IMR-90 (cell line): ENCODE results near the gene POU2AF1. TPM values are rescaled to one million over a fixed set of nuclear protein-coding genes. Genes with fewer than 3 reads are reported as not detected.

ENCODE experiments used
- ATAC-seq: fragments of 200-7000 bp; cut with Tn5 transposase; 2 replicates; pipeline ENCODE4 v1.9.1; 2020; ENCODE audit warnings: low read depth, mild to moderate bottlenecking, moderate library complexity
- BruUV-seq: library from RNA; stranded (reverse); fragments of 400-500 nt; replicated peaks from 2 replicates; lab custom pipeline; 2021; lab: Mats Ljungman, UMichigan
- CTCF ChIA-PET: fragments of 300-600 bp; formaldehyde crosslinking; extraction: SDS; loops from one replicate; lab custom pipeline; 2021; ENCODE audit warnings: antibody characterized with exemption; lab: Yijun Ruan, JAX
- POLR2A ChIA-PET: fragments of 300-600 bp; sonication (Branson Sonifier 250); formaldehyde crosslinking; loops from one replicate; lab custom pipeline; 2022; ENCODE audit warnings: antibody characterized with exemption; ENCODE audit not compliant: unreplicated experiment; lab: Charles Lee
- DNase-seq: peaks from one replicate; pipeline ENCODE4 v3.0.0; 2013
- H2AFZ ChIP-seq: replicated peaks from 2 replicates; pipeline ENCODE3; 2013; ENCODE audit warnings: low read length, mild to moderate bottlenecking; ENCODE audit not compliant: poor library complexity
- H2AK5ac ChIP-seq: 2 replicates; pipeline ENCODE4 v1.6.1; 2013; ENCODE audit warnings: low read depth, low read length, inconsistent platforms
- H2AK9ac ChIP-seq: replicated peaks from 2 replicates; pipeline ENCODE3; 2013; ENCODE audit warnings: mild to moderate bottlenecking, low read depth, low read length, moderate library complexity; ENCODE audit not compliant: poor library complexity
- H2BK120ac ChIP-seq: 2 replicates; pipeline ENCODE4 v1.6.1; 2013; ENCODE audit warnings: low read depth, low read length, inconsistent platforms
- H2BK15ac ChIP-seq: 3 replicates; pipeline ENCODE4 v1.6.1; 2013; ENCODE audit warnings: low read depth, low read length, inconsistent platforms
- H2BK20ac ChIP-seq: 2 replicates; pipeline ENCODE4 v1.6.1; 2013; ENCODE audit warnings: low read depth, mild to moderate bottlenecking, inconsistent platforms, low read length, moderate library complexity
- H2BK5ac ChIP-seq: 2 replicates; pipeline ENCODE4 v1.6.1; 2013; ENCODE audit warnings: mild to moderate bottlenecking, low read depth, low read length, inconsistent platforms; ENCODE audit not compliant: poor library complexity, severe bottlenecking
- H3K14ac ChIP-seq: replicated peaks from 2 replicates; pipeline ENCODE4 v1.6.1; 2013; ENCODE audit warnings: low read depth, low read length, inconsistent platforms
- H3K18ac ChIP-seq: 2 replicates; pipeline ENCODE4 v1.6.1; 2013; ENCODE audit warnings: low read depth, low read length, control low read depth
- H3K23ac ChIP-seq: 2 replicates; pipeline ENCODE4 v1.6.1; 2013; ENCODE audit warnings: low read depth, low read length, inconsistent platforms
- H3K27ac ChIP-seq: 2 replicates; pipeline ENCODE4 v1.5.1; 2013; ENCODE audit warnings: mild to moderate bottlenecking, control low read depth, low read length; ENCODE audit not compliant: insufficient read depth
- H3K27me3 ChIP-seq: 2 replicates; pipeline ENCODE4 v1.6.1; 2013; ENCODE audit warnings: low read length; ENCODE audit not compliant: control insufficient read depth, insufficient read depth
- H3K36me3 ChIP-seq: 2 replicates; pipeline ENCODE4 v1.6.1; 2013; ENCODE audit warnings: low read length, mixed read lengths; ENCODE audit not compliant: control insufficient read depth, insufficient read depth
- H3K4ac ChIP-seq: 2 replicates; pipeline ENCODE4 v1.6.1; 2013; ENCODE audit warnings: low read depth, low read length, inconsistent platforms
- H3K4me1 ChIP-seq: 2 replicates; pipeline ENCODE4 v1.6.1; 2013; ENCODE audit warnings: low read length, mixed read lengths; ENCODE audit not compliant: control insufficient read depth, insufficient read depth
- H3K4me2 ChIP-seq: 2 replicates; pipeline ENCODE4 v1.6.1; 2013; ENCODE audit warnings: low read depth, mild to moderate bottlenecking, control low read depth, low read length, moderate library complexity
- H3K4me3 ChIP-seq: 2 replicates; pipeline ENCODE4 v1.5.1; 2013; ENCODE audit warnings: low read depth, mild to moderate bottlenecking, control low read depth, low read length, moderate library complexity; ENCODE audit not compliant: insufficient read depth
- H3K56ac ChIP-seq: 2 replicates; pipeline ENCODE4 v1.6.1; 2013; ENCODE audit warnings: low read length, inconsistent platforms; ENCODE audit not compliant: insufficient read depth; ENCODE audit errors: extremely low read depth
- H3K79me1 ChIP-seq, 2 experiments: 2 replicates each; pipeline ENCODE4 v1.6.1; 2013; ENCODE audit warnings: low read length in 2 of 2, inconsistent platforms in 1 of 2, low read depth in 1 of 2
- H3K9ac ChIP-seq: 2 replicates; pipeline ENCODE4 v1.6.1; 2013; ENCODE audit warnings: low read depth, low read length, control low read depth
- H3K9me1 ChIP-seq: 2 replicates; pipeline ENCODE4 v1.6.1; 2013; ENCODE audit warnings: low read length, inconsistent platforms; ENCODE audit not compliant: insufficient read depth
- H3K9me3 ChIP-seq: 2 replicates; pipeline ENCODE4 v1.6.1; 2013; ENCODE audit warnings: low read length; ENCODE audit not compliant: control insufficient read depth, insufficient read depth
- H4K20me1 ChIP-seq: 2 replicates; pipeline ENCODE4 v1.6.1; 2013; ENCODE audit warnings: low read length, inconsistent platforms; ENCODE audit not compliant: insufficient read depth
- H4K5ac ChIP-seq: 2 replicates; pipeline ENCODE4 v1.6.1; 2013; ENCODE audit warnings: mild to moderate bottlenecking, low read depth, low read length, control low read depth
- H4K8ac ChIP-seq, 2 experiments: 2 replicates each; pipeline ENCODE4 v1.6.1; 2013; ENCODE audit warnings: low read depth in 2 of 2, low read length in 2 of 2, control low read depth in 1 of 2, inconsistent platforms in 1 of 2
- H4K91ac ChIP-seq: 2 replicates; pipeline ENCODE4 v1.6.1; 2013; ENCODE audit warnings: low read depth, low read length, inconsistent platforms; ENCODE audit not compliant: insufficient read depth
- BHLHE40 ChIP-seq: fragments of 150-350 bp; IDR thresholded peaks from 2 replicates; pipeline ENCODE4 v1.6.1; 2016; ENCODE audit warnings: mild to moderate bottlenecking, low read depth, low read length
- CEBPB ChIP-seq: IDR thresholded peaks from 2 replicates; pipeline ENCODE4 v1.6.1; 2012; ENCODE audit warnings: low read depth, low read length, improper control_type of control experiment
- CHD1 ChIP-seq: IDR thresholded peaks from 2 replicates; pipeline ENCODE4 v1.6.1; 2012; ENCODE audit warnings: low read depth, low read length, improper control_type of control experiment
- ELK1 ChIP-seq: fragments of 150-350 bp; IDR thresholded peaks from 2 replicates; pipeline ENCODE4 v1.6.1; 2016; ENCODE audit warnings: low read depth, mild to moderate bottlenecking, low read length, moderate library complexity, borderline replicate concordance
- FOS ChIP-seq: fragments of 150-350 bp; IDR thresholded peaks from 2 replicates; pipeline ENCODE4 v1.6.1; 2016; ENCODE audit warnings: low read depth, low read length
- MXI1 ChIP-seq: IDR thresholded peaks from 2 replicates; pipeline ENCODE4 v1.6.1; 2012; ENCODE audit warnings: low read depth, mild to moderate bottlenecking, low read length, moderate library complexity, borderline replicate concordance
- NFE2L2 ChIP-seq: fragments of 150-350 bp; IDR thresholded peaks from 2 replicates; pipeline ENCODE4 v1.6.1; 2016; ENCODE audit warnings: low read depth, mild to moderate bottlenecking, low read length
- POLR2A ChIP-seq: IDR thresholded peaks from 2 replicates; pipeline ENCODE4 v1.6.1; 2012; ENCODE audit warnings: mild to moderate bottlenecking, low read depth, low read length
- RAD21 ChIP-seq: IDR thresholded peaks from 2 replicates; pipeline ENCODE4 v1.6.1; 2012; ENCODE audit warnings: low read length, improper control_type of control experiment
- RFX5 ChIP-seq: IDR thresholded peaks from 2 replicates; pipeline ENCODE4 v1.8.0; 2012; ENCODE audit warnings: low read depth, mild to moderate bottlenecking, low read length, moderate library complexity
- SMC3 ChIP-seq: fragments of 150-350 bp; IDR thresholded peaks from 2 replicates; pipeline ENCODE4 v1.6.1; 2016; ENCODE audit warnings: low read depth, mild to moderate bottlenecking, antibody characterized with exemption, low read length, moderate library complexity
- USF2 ChIP-seq: fragments of 150-350 bp; IDR thresholded peaks from 2 replicates; pipeline ENCODE4 v1.6.1; 2017; ENCODE audit warnings: mild to moderate bottlenecking, antibody characterized with exemption, low read length, low read depth
- WGBS, 2 experiments: methylation state at CpG; one replicate each; pipeline versions ENCODE4 v1.1.5 to v1.1.7; 2013; ENCODE audit warnings: missing lambda C conversion rate in 2 of 2; ENCODE audit not compliant: insufficient read length in 1 of 2; ENCODE audit errors: extremely low coverage in 2 of 2; 5-methylcytosine and 5-hydroxymethylcytosine counted together
- dilution Hi-C: fragments of 300-500 bp; cut with HindIII; formaldehyde crosslinking; loops from one replicate; pipeline ENCODE4 v1.14.3; 2018; ENCODE audit warnings: low sequenced_read_pairs; ENCODE audit not compliant: unreplicated experiment
- in situ Hi-C: fragments of 300-500 bp; cut with MboI; formaldehyde crosslinking; loops from 3 replicates; pipeline ENCODE4 v1.14.3; 2019; ENCODE audit warnings: low sequenced_read_pairs, inconsistent platforms, mixed read lengths
- intact Hi-C: fragments of 100-400 bp; cut with micrococcal nuclease; formaldehyde crosslinking; loops from 2 replicates; pipeline ENCODE4 v1.10.0; 2022
- polyA plus RNA-seq, 3 experiments: library from polyadenylated mRNA; depleted of rRNA; stranded (reverse); fragments of >200 nt; gene quantifications; 2 replicates each; pipeline ENCODE4 v1.2.3, GENCODE V29; 2012; ENCODE audit warnings: low replicate concordance in 1 of 3
- total RNA-seq: library from RNA; depleted of rRNA; stranded (reverse); fragments of >200 nt; gene quantifications from 2 replicates; pipeline ENCODE4 v1.2.3, GENCODE V29; 2012

Gene POU2AF1
- total and polyA plus RNA-seq, 2 of the 4 experiments (the other 2 are of a cell fraction): not detected

- no peaks in the 10 kb centered on the region for H3K79me1 ChIP-seq
- in situ Hi-C loops (no loop called here), intact Hi-C loops (no loop called here), dilution Hi-C loops (no loop called here)
- H3K14ac ChIP-seq: no peak overlapping the region
- H2BK120ac ChIP-seq: no peak overlapping the region
- no peak overlapping the region for H3K56ac ChIP-seq
- H3K27ac ChIP-seq: no peak overlapping the region
- no peak overlapping the region for H3K23ac ChIP-seq
- no peak overlapping the region for H4K8ac ChIP-seq
- H3K27me3 ChIP-seq: peaks cover 37% of the 10 kb centered on the region
- POLR2A ChIA-PET: no interaction called here
- no CpG with 5 or more reads among the region's 7 CpGs for WGBS, 2 experiments
- no TSS peak for BruUV-seq
- no peak overlapping the region for H2AFZ ChIP-seq
- H3K9ac ChIP-seq: no peak overlapping the region
- H3K4me1 ChIP-seq: peaks cover 9% of the 10 kb centered on the region
- no peak overlapping the region for H2AK5ac ChIP-seq
- no peak overlapping the region for H2AK9ac ChIP-seq
- H3K9me3 ChIP-seq: no peaks in the 10 kb centered on the region
- no peak overlapping the region for H2BK5ac ChIP-seq
- no peak overlapping the region for H3K4me3 ChIP-seq
- TF ChIP-seq USF2: no peak
- TF ChIP-seq BHLHE40: no peak
- no peak for TF ChIP-seq ELK1
- TF ChIP-seq SMC3: no peak
- TF ChIP-seq CEBPB: no peak
- TF ChIP-seq RFX5: no peak
- no peak for TF ChIP-seq FOS
- TF ChIP-seq POLR2A: no peak
- no peak for TF ChIP-seq NFE2L2
- TF ChIP-seq RAD21: no peak
- no peak for TF ChIP-seq MXI1
- no peak for TF ChIP-seq CHD1
- H3K36me3 ChIP-seq: no peaks in the 10 kb centered on the region
- no peak overlapping the region for H2BK20ac ChIP-seq
- no peak overlapping the region for H2BK15ac ChIP-seq
- H3K4ac ChIP-seq: no peak overlapping the region
- H4K5ac ChIP-seq: no peak overlapping the region
- no peak overlapping the region for H3K18ac ChIP-seq
- peaks cover 6% of the 10 kb centered on the region; the same call in 1 of the 2 replicates for H3K9me1 ChIP-seq
- ATAC-seq: no peak
- H4K91ac ChIP-seq: no peak overlapping the region
- DNase-seq: no peak
- peaks cover 5% of the 10 kb centered on the region for H4K20me1 ChIP-seq
- CTCF ChIA-PET: interaction anchor here (1.1 kb wide), 1 partner anchor 131 kb away, joined by 7 read pairs; no protein-coding TSS in a partner anchor
- H3K4me2 ChIP-seq: no peak overlapping the region
Measured at GRCh38 chr11:111413849-111414248, 34.8 kb upstream of the POU2AF1 start.
